HEK293 (cell line): ENCODE results near the gene TSPOAP1.

Experiments
- CTCF ChIA-PET: fragments of 350-600 bp; formaldehyde crosslinking; extraction: SDS; loops from one replicate; lab custom pipeline; 2021; ENCODE audit warnings: antibody characterized with exemption; lab: Yijun Ruan, JAX
- POLR2A ChIA-PET: fragments of 300-600 bp; formaldehyde crosslinking; extraction: SDS; loops from one replicate; lab custom pipeline; 2020; ENCODE audit warnings: antibody characterized with exemption, inconsistent platforms; lab: Yijun Ruan, JAX
- H3K27ac ChIP-seq: fragments of 200-500 bp; sonication (Bioruptor generic); 2 replicates; pipeline ENCODE4 v1.5.1; 2014; ENCODE audit warnings: low read depth, low read length, control low read depth, inconsistent platforms; ENCODE audit errors: extremely low read depth
- H3K36me3 ChIP-seq, 2 experiments: fragments of 200-500 bp in 1 of 2; sonication (Bioruptor generic) in 1 of 2; 1 replicate in 1 of 2; 2 replicates in 1 of 2; pipeline ENCODE4 v1.5.1; 2014 to 2017; ENCODE audit warnings: inconsistent platforms in 2 of 2, low read length in 2 of 2; ENCODE audit not compliant: control insufficient read depth in 2 of 2, insufficient read depth in 1 of 2
- H3K4me1 ChIP-seq: fragments of 200-500 bp; sonication (Bioruptor generic); 2 replicates; pipeline ENCODE4 v1.5.1; 2014; ENCODE audit warnings: mild to moderate bottlenecking, low read length, inconsistent platforms; ENCODE audit not compliant: control insufficient read depth, insufficient read depth
- H3K4me3 ChIP-seq: 2 replicates; pipeline ENCODE4 v1.5.1; 2011; ENCODE audit warnings: low read depth, mild to moderate bottlenecking, control low read depth, low read length, moderate library complexity
- H3K9me3 ChIP-seq: fragments of 200-500 bp; sonication (Bioruptor generic); 2 replicates; pipeline ENCODE4 v1.5.1; 2014; ENCODE audit warnings: low read depth, low read length, inconsistent platforms; ENCODE audit not compliant: control insufficient read depth, insufficient read depth
- ATF2 ChIP-seq: fragments of 450-650 bp; formaldehyde crosslinking; IDR thresholded peaks from 2 replicates; pipeline ENCODE4 v1.5.1; 2016; ENCODE audit warnings: missing biosample characterization, missing genetic modification characterization, low read depth
- BCL11B ChIP-seq: fragments of 450-650 bp; formaldehyde crosslinking; IDR thresholded peaks from 2 replicates; pipeline ENCODE4 v1.5.1; 2016; ENCODE audit warnings: low read depth, missing biosample characterization, missing genetic modification characterization
- KLF10 ChIP-seq: fragments of 450-650 bp; IDR thresholded peaks from 2 replicates; pipeline ENCODE4 v1.5.1; 2018; ENCODE audit warnings: missing biosample characterization, mild to moderate bottlenecking, missing genetic modification characterization
- MZF1 ChIP-seq: fragments of 450-650 bp; formaldehyde crosslinking; IDR thresholded peaks from 2 replicates; pipeline ENCODE4 v1.5.1; 2017; ENCODE audit warnings: missing biosample characterization, missing genetic modification characterization, borderline replicate concordance
- PRDM1 ChIP-seq: fragments of 450-650 bp; formaldehyde crosslinking; IDR thresholded peaks from 2 replicates; pipeline ENCODE4; 2016; ENCODE audit warnings: missing biosample characterization, missing genetic modification characterization
- PRDM10 ChIP-seq: fragments of 450-650 bp; formaldehyde crosslinking; IDR thresholded peaks from 2 replicates; pipeline ENCODE4 v1.5.1; 2016; ENCODE audit warnings: missing biosample characterization, missing genetic modification characterization
- SALL2 ChIP-seq: fragments of 450-650 bp; formaldehyde crosslinking; IDR thresholded peaks from 2 replicates; pipeline ENCODE4 v1.5.0; 2017; ENCODE audit warnings: missing biosample characterization, mild to moderate bottlenecking, missing genetic modification characterization, borderline replicate concordance
- ZBTB17 ChIP-seq: fragments of 450-650 bp; formaldehyde crosslinking; IDR thresholded peaks from 2 replicates; pipeline ENCODE4 v1.5.1; 2016; ENCODE audit warnings: missing biosample characterization, missing genetic modification characterization
- ZFP37 ChIP-seq: fragments of 450-650 bp; formaldehyde crosslinking; IDR thresholded peaks from 2 replicates; pipeline ENCODE4 v1.5.1; 2016; ENCODE audit warnings: missing biosample characterization, missing genetic modification characterization
- ZNF157 ChIP-seq: fragments of 450-650 bp; formaldehyde crosslinking; IDR thresholded peaks from 2 replicates; pipeline ENCODE4 v1.5.1; 2016; ENCODE audit warnings: missing biosample characterization, missing genetic modification characterization
- ZNF174 ChIP-seq: fragments of 450-650 bp; formaldehyde crosslinking; IDR thresholded peaks from 2 replicates; pipeline ENCODE4 v1.5.0; 2017; ENCODE audit warnings: missing biosample characterization, mild to moderate bottlenecking, missing genetic modification characterization
- ZNF280C ChIP-seq: fragments of 450-650 bp; formaldehyde crosslinking; IDR thresholded peaks from 2 replicates; pipeline ENCODE4 v1.5.1; 2016; ENCODE audit warnings: missing biosample characterization, missing genetic modification characterization
- ZNF449 ChIP-seq: fragments of 450-650 bp; formaldehyde crosslinking; IDR thresholded peaks from 2 replicates; pipeline ENCODE4 v1.5.1; 2017; ENCODE audit warnings: missing biosample characterization, mild to moderate bottlenecking, missing genetic modification characterization, moderate library complexity
- ZNF530 ChIP-seq: fragments of 450-650 bp; formaldehyde crosslinking; IDR thresholded peaks from 2 replicates; pipeline ENCODE4 v1.5.1; 2016; ENCODE audit warnings: low read depth, missing biosample characterization, missing genetic modification characterization
- ZNF624 ChIP-seq: fragments of 450-650 bp; formaldehyde crosslinking; IDR thresholded peaks from 2 replicates; pipeline ENCODE4 v1.5.1; 2017; ENCODE audit warnings: missing biosample characterization, missing genetic modification characterization
- ZNF677 ChIP-seq: fragments of 450-650 bp; IDR thresholded peaks from 2 replicates; pipeline ENCODE4 v1.5.0; 2018; ENCODE audit warnings: missing biosample characterization, mild to moderate bottlenecking, missing genetic modification characterization, moderate library complexity
- ZNF76 ChIP-seq: fragments of 450-650 bp; formaldehyde crosslinking; IDR thresholded peaks from 2 replicates; pipeline ENCODE4; 2016; ENCODE audit warnings: low read depth, missing biosample characterization, missing genetic modification characterization, borderline replicate concordance
- TF ChIP-seq, protein P1 (sequence below): fragments of 450-650 bp; formaldehyde crosslinking; IDR thresholded peaks from 2 replicates; pipeline ENCODE4 v1.5.1; 2016; ENCODE audit warnings: missing biosample characterization, missing genetic modification characterization
- TF ChIP-seq, protein P2 (sequence below): fragments of 450-650 bp; formaldehyde crosslinking; conservative IDR thresholded peaks from 2 replicates; pipeline ENCODE4 v1.5.1; 2016; ENCODE audit warnings: low read depth, missing biosample characterization, missing genetic modification characterization
- TF ChIP-seq, protein P3 (sequence below): fragments of 450-650 bp; formaldehyde crosslinking; IDR thresholded peaks from 2 replicates; pipeline ENCODE4 v1.5.1; 2016; ENCODE audit warnings: missing biosample characterization, missing genetic modification characterization

The TSPOAP1 gene

GRCh38 chr17:58334256-58334655, 5.7 kb upstream of the TSPOAP1 start:
- Histone ChIP-seq H3K36me3 (no peaks in the 10 kb centered on the region), H3K4me3 (no peak overlapping the region), H3K4me1 (no peaks in the 10 kb centered on the region; the same call in 1 of the 2 replicates), H3K27ac (no peak overlapping the region), H3K9me3 (no peaks in the 10 kb centered on the region)
- ChIA-PET CTCF (interaction anchor here (0.7 to 1.3 kb wide), 2 partner anchors 17 to 95 kb away, joined by 3 to 5 read pairs; no protein-coding TSS in a partner anchor), POLR2A (no interaction called here)
- TF ChIP-seq MZF1 (no peak), SALL2 (no peak), KLF10 (tag by site-specific recombination) (no peak), ZNF280C (tag by site-specific recombination) (no peak), ZNF174 (no peak), ZNF449 (tag by site-specific recombination) (no peak), ZNF157 (tag by site-specific recombination) (no peak), ZFP37 (tag by site-specific recombination) (no peak), ZBTB17 (tag by site-specific recombination) (no peak), ZNF677 (no peak), ATF2 (no peak), ZNF624 (no peak), ZNF76 (tag by site-specific recombination) (no peak)
- TF ChIP-seq, protein P1, sequence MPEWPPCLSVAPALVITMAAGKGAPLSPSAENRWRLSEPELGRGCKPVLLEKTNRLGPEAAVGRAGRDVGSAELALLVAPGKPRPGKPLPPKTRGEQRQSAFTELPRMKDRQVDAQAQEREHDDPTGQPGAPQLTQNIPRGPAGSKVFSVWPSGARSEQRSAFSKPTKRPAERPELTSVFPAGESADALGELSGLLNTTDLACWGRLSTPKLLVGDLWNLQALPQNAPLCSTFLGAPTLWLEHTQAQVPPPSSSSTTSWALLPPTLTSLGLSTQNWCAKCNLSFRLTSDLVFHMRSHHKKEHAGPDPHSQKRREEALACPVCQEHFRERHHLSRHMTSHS (tag by site-specific recombination), result no peak
- TF ChIP-seq, protein P2, sequence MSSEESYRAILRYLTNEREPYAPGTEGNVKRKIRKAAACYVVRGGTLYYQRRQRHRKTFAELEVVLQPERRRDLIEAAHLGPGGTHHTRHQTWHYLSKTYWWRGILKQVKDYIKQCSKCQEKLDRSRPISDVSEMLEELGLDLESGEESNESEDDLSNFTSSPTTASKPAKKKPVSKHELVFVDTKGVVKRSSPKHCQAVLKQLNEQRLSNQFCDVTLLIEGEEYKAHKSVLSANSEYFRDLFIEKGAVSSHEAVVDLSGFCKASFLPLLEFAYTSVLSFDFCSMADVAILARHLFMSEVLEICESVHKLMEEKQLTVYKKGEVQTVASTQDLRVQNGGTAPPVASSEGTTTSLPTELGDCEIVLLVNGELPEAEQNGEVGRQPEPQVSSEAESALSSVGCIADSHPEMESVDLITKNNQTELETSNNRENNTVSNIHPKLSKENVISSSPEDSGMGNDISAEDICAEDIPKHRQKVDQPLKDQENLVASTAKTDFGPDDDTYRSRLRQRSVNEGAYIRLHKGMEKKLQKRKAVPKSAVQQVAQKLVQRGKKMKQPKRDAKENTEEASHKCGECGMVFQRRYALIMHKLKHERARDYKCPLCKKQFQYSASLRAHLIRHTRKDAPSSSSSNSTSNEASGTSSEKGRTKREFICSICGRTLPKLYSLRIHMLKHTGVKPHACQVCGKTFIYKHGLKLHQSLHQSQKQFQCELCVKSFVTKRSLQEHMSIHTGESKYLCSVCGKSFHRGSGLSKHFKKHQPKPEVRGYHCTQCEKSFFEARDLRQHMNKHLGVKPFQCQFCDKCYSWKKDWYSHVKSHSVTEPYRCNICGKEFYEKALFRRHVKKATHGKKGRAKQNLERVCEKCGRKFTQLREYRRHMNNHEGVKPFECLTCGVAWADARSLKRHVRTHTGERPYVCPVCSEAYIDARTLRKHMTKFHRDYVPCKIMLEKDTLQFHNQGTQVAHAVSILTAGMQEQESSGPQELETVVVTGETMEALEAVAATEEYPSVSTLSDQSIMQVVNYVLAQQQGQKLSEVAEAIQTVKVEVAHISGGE (tag by site-specific recombination), result no peak

GRCh38 chr17:58333736-58334207, 5.2 kb upstream of the TSPOAP1 start:
- Histone ChIP-seq H3K36me3 (no peaks in the 10 kb centered on the region), H3K27ac (no peak overlapping the region), H3K9me3 (no peaks in the 10 kb centered on the region), H3K4me1 (no peaks in the 10 kb centered on the region), H3K4me3 (no peak overlapping the region)
- CTCF ChIA-PET, result interaction anchor here (0.7 to 1.3 kb wide), 2 partner anchors 16 to 96 kb away, joined by 3 to 5 read pairs; no protein-coding TSS in a partner anchor
- POLR2A ChIA-PET, result no interaction called here
- TF ChIP-seq BCL11B (tag by site-specific recombination) (no peak), PRDM10 (tag by site-specific recombination) (no peak), PRDM1 (tag by site-specific recombination) (peak; percentile 42; the same call in 1 of the 2 replicates), ZNF530 (tag by site-specific recombination) (no peak)
- TF ChIP-seq, protein P3, sequence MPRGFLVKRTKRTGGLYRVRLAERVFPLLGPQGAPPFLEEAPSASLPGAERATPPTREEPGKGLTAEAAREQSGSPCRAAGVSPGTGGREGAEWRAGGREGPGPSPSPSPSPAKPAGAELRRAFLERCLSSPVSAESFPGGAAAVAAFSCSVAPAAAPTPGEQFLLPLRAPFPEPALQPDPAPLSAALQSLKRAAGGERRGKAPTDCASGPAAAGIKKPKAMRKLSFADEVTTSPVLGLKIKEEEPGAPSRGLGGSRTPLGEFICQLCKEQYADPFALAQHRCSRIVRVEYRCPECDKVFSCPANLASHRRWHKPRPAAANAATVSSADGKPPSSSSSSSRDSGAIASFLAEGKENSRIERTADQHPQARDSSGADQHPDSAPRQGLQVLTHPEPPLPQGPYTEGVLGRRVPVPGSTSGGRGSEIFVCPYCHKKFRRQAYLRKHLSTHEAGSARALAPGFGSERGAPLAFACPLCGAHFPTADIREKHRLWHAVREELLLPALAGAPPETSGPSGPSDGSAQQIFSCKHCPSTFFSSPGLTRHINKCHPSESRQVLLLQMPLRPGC (tag by site-specific recombination), result no peak
